HL-60/S4 treated with phorbol 12-myristate 13-acetate at 8.2 ng/mL for 4 days and 3 days (cell line): Measurements from ENCODE around the gene NPFFR1.

Experiments
- in situ Hi-C: fragments of 300-500 bp; cut with MboI; formaldehyde crosslinking; loops from 2 replicates; pipeline ENCODE4 v1.15.0; 2022; ENCODE audit warnings: low sequenced_read_pairs

NPFFR1 gene

GRCh38 chr10:70283445-70284399 lies at the start of gene NPFFR1:
Gene NPFFR1 (minus strand): TSS chr10:70284004. CDS start chr10:70283676, 328 bp downstream.
- in situ Hi-C loops, result no loop called here

- in situ Hi-C loops, result no loop called here
These were observed 49.5 kb upstream of the NPFFR1 start for GRCh38 chr10:70333268-70333667.

GRCh38 chr10:70331486-70332268 lies 47.9 kb upstream of the NPFFR1 start:
- in situ Hi-C loops, result no loop called here

GRCh38 chr10:70331160-70331485 lies 47.3 kb upstream of the NPFFR1 start:
- in situ Hi-C loops, result no loop called here

- in situ Hi-C loops, result no loop called here
These were observed 46.9 kb upstream of the NPFFR1 start for GRCh38 chr10:70330671-70331070.

- in situ Hi-C loops, result no loop called here
These were observed 45.2 kb upstream of the NPFFR1 start for GRCh38 chr10:70328967-70329366.

GRCh38 chr10:70328018-70328417 lies 44.2 kb upstream of the NPFFR1 start:
- in situ Hi-C loops, result no loop called here

- in situ Hi-C loops, result no loop called here
These were observed 41.4 kb upstream of the NPFFR1 start for GRCh38 chr10:70324951-70325781.

- in situ Hi-C loops, result no loop called here
These were observed 40.6 kb upstream of the NPFFR1 start for GRCh38 chr10:70324339-70324861.

- in situ Hi-C loops, result no loop called here
These were observed 40.0 kb upstream of the NPFFR1 start for GRCh38 chr10:70323697-70324338.

GRCh38 chr10:70323138-70323696 lies 39.4 kb upstream of the NPFFR1 start:
- in situ Hi-C loops, result no loop called here

- in situ Hi-C loops, result no loop called here
These were observed 38.4 kb upstream of the NPFFR1 start for GRCh38 chr10:70321897-70322890.

- in situ Hi-C loops, result no loop called here
These were observed 37.4 kb upstream of the NPFFR1 start for GRCh38 chr10:70321233-70321632.

- in situ Hi-C loops, result no loop called here
These were observed 36.9 kb upstream of the NPFFR1 start for GRCh38 chr10:70320751-70321150.

- in situ Hi-C loops, result no loop called here
These were observed 36.0 kb upstream of the NPFFR1 start for GRCh38 chr10:70319824-70320223.

GRCh38 chr10:70319183-70319582 lies 35.4 kb upstream of the NPFFR1 start:
- in situ Hi-C loops, result no loop called here

- in situ Hi-C loops, result no loop called here
These were observed 34.1 kb upstream of the NPFFR1 start for GRCh38 chr10:70317943-70318318.

- in situ Hi-C loops, result no loop called here
These were observed 33.6 kb upstream of the NPFFR1 start for GRCh38 chr10:70317272-70317942.
